ENCODE results near the gene NRXN2. TPM values are rescaled to one million over a fixed set of nuclear protein-coding genes. Genes with fewer than 3 reads are reported as not detected.
"Not testable (repeated sequence)": the region's sequence is repeated elsewhere in the genome, so short reads cannot be mapped to it uniquely, and the experiment has no call there.

Gene NRXN2
- polyA plus RNA-seq, 3 donors, result 17.8 to 24.6 (median 23.0) TPM

GRCh38 chr11:64606796-64607380 lies 116.1 kb downstream of the NRXN2 start:
- DNase-seq, result no peak

GRCh38 chr11:64605656-64606585 lies 117.1 kb downstream of the NRXN2 start:
- no peak for DNase-seq

- no peak for DNase-seq
These were observed 117.8 kb downstream of the NRXN2 start for GRCh38 chr11:64605244-64605560.

- no peak for DNase-seq
These were observed 118.3 kb downstream of the NRXN2 start for GRCh38 chr11:64604458-64605243.

- DNase-seq, result no peak
These were observed 119.4 kb downstream of the NRXN2 start for GRCh38 chr11:64603411-64604110.

GRCh38 chr11:64602466-64603070 lies 120.4 kb downstream of the NRXN2 start:
- no peak for DNase-seq

GRCh38 chr11:64601605-64602465 lies 121.2 kb downstream of the NRXN2 start:
- DNase-seq, result no peak

GRCh38 chr11:64600281-64600992 lies 122.6 kb downstream of the NRXN2 start:
- no peak for DNase-seq

- no peak for DNase-seq
These were observed 123.2 kb downstream of the NRXN2 start for GRCh38 chr11:64599698-64600211.

GRCh38 chr11:64598797-64599697 lies 124.0 kb downstream of the NRXN2 start:
- DNase-seq, result no peak

- DNase-seq, result no peak
These were observed 124.7 kb downstream of the NRXN2 start for GRCh38 chr11:64598106-64598796.

- no peak for DNase-seq
These were observed 125.3 kb downstream of the NRXN2 start for GRCh38 chr11:64597671-64598101.

- DNase-seq, result not testable (repeated sequence)
These were observed 127.1 kb downstream of the NRXN2 start for GRCh38 chr11:64595922-64596321.

- DNase-seq, result no peak
These were observed 128.6 kb downstream of the NRXN2 start for GRCh38 chr11:64594159-64594939.

GRCh38 chr11:64593156-64594105 lies 129.6 kb downstream of the NRXN2 start:
- no peak for DNase-seq

GRCh38 chr11:64592656-64593055 lies 130.3 kb downstream of the NRXN2 start:
- no peak for DNase-seq
